ENCODE results near the gene NEB.
"Not testable (repeated sequence)": the region's sequence is repeated elsewhere in the genome, so short reads cannot be mapped to it uniquely, and the experiment has no call there.

Gene NEB

DNA sequence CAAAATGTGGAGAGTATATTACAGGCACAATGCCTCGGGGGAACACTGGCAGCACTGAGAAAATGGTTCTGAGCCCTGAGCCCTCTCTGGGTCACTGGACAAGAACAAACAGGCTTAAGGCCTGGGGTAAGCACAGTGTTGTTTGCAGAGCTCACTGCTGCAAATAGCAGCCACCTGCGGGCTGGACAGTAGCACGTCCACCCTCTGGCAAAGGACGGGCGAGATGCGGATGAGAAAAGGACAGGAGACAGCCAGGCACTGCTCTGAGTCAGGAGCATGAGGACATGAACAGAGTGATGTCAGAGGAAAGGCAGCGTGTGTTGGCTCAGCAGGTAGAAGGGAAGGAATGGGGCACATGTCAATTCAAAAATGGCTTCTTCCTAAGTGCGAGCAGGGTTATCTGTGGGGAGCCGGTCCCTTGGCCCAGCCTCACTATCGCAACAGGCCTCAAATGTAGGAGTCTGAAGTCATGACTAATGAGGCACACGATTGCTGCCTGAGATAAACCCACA lies 25.9 kb upstream of the NEB start:
- no peak for DNase-seq

GRCh38 chr2:151758744-151759143 lies 24.5 kb upstream of the NEB start:
- no peak for DNase-seq

- DNase-seq, result no peak
Measured at GRCh38 chr2:151757861-151758260, 23.6 kb upstream of the NEB start.

DNA sequence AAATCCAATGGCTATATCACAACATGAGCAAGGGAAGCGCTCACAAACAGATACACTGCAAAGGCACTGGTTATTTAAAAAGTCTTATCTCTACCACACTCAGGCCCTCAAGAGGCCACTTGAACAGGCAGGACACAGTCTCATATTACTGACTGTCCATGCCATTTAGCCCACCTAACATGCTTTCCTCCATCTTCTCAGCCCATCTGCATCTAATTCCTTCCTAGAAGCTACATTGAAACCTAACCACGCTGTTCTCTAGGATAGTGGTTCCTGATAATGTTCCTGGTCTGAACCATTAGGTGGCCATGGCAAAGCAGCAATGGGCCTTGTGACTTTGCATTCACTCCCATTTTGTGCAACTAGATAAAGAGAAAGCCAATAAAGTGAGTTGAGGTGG lies 22.5 kb upstream of the NEB start:
- DNase-seq, result no peak

- no peak for DNase-seq
Measured at GRCh38 chr2:151754253-151754897, 20.1 kb upstream of the NEB start.

DNA sequence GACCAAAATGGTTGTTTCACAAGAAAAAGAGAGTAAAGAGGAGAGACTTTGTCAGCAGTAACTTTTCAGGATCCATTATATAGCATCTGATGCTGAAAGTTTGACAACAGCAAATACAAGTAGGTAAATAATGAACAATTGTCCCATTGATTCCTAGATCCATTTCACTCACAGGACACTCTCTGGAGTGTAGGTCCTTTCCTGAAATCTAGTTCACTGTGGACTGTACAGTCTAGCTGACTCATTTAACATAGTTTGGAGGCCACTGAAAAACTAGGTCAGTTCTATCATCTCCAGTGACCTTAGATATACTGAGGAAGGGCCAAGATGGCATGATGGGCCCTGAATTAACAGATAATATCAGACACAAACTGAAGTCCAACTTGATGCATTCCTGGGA lies 19.3 kb upstream of the NEB start:
- no peak for DNase-seq

- not testable (repeated sequence) for DNase-seq
Measured at GRCh38 chr2:151745261-151745660, 11.0 kb upstream of the NEB start.

- DNase-seq, result peak; percentile 51
Measured at GRCh38 chr2:151730262-151730975, 3.9 kb downstream of the NEB start.

GRCh38 chr2:151729837-151730236 lies 4.4 kb downstream of the NEB start:
- no peak for DNase-seq

DNA sequence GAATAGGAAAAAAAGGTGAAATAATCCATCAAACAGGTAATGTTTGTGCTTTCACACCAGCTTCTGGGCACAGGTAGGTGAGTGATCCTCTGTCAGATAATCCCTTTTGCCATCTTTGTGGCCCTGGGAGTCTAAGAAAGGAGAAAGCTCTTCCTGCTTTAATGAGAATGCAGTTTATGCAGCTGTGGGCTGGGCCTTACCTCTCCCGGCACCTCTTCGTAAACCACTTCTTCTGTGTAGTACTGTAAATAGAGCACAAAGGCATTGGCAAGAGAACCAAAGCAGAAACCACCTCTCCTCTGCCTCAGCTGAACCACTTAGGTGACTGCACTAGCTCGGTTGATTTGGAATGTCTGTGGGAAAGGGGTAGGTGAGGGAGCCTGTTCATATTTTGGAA lies 4.9 kb downstream of the NEB start:
- DNase-seq, result no peak

DNA sequence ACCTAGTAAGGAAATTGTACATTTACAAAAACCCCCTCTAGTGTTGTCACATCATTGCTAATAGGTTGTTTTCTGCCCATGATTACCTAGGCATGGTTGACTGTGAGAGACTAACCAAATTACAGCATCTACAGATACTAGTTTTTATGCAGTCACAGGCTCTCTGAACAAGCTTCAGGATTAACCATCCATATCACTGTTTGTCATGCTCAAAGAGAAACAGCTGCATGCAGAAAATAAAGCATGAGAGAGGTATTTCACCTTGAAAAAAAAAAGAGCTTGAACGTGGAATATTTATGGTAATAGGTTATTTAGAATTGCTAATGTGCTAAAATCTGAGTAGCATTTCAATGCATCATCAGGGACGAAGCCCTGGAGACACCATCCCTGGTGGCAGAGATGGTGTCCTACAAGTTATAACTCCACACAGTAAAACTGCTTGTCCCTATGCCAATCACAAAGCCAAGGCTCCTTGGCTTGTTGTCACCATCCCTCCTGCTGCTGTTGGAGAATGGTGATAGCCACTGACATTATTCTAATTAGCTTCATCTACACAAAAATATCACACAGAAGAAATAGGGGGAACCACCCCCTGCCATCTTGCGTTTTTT lies 5.4 kb downstream of the NEB start:
- DNase-seq, result no peak

DNA sequence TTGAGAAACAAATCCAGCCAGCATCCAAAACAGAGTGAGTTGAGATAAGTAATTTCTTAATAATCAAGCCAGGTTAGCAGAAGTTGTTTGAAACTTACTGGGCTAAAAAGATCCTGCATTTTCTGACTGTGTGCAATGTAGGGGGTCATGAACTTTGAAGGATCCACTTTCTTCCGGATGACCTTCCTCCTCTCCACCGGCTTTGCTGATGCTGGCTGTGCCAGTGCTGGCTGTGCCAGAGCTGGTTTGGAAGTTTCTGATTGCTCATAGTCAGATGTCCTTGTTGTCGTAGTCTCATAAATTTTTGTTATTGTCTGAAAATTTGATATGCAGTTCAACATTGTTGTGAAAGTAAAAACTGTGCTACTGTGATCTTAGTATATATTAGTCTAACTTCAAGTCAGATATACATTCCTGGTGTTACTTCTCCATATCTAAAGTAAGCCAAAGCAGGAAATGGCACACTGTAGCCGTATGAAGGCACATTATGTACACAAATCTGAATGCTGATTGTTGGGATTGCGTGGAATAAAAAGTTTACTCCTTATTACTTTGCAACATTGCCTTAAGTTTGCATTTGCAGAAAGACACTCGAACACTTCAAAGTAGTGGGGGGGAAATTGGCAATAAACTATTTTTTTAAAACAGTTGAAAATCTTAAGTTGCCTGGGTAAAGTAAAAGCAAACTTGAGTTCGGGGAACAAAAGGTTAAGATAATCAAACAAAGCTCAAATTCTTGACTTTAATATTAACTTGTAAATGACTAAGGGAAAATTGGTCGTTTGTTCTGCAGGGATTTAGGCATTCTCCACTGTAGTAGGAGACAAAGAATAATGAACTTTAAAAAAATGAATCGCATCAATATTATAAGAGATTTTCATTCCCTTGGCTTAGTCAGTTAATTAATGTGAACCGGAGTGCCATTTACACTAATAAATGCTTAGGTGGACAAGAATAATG lies 6.4 kb downstream of the NEB start:
- DNase-seq, result no peak

GRCh38 chr2:151721161-151721560 lies 13.1 kb downstream of the NEB start:
- DNase-seq, result no peak

- DNase-seq, result no peak
Measured at GRCh38 chr2:151720521-151720920, 13.8 kb downstream of the NEB start.

DNA sequence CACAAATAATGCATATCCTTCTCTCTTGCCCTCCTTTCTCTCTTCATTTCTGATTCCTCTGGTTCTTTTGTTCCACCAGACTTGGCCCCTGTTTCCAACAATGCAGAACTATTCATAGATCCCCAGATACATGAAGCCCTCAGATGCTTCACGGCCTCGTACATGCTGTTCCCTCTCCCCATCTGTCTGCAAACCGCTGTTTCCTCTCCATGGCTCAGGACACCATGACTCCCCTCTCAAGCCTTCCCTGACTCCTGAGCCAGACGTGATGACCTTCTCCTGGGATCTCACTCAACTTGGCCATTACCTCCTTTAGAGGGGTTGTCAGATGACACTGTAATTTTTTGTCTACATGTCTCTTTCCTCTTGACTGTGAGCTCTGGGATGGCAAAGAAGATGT lies 15.5 kb downstream of the NEB start:
- DNase-seq, result no peak

- no peak for DNase-seq
Measured at GRCh38 chr2:151718247-151718646, 16.0 kb downstream of the NEB start.

DNA sequence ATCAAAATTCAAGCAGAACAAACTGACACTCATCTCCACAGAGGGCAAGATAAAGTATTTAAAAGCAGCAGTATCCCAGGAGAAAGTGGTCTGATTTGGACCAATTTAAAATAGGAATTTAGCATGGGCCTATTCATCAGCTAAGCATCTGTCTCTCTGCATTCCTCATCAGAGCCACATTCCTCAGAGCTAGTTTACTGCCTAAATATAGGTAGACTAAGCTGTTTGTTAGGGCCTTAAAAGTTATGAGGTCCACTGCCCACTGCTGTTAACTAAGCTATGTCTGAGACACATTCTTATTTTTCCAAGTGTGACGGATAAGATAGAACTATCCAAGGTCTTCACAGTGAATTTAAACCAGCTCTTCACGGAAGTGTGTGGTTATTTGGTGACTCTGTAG lies 17.6 kb downstream of the NEB start:
- DNase-seq, result peak; percentile 42

DNA sequence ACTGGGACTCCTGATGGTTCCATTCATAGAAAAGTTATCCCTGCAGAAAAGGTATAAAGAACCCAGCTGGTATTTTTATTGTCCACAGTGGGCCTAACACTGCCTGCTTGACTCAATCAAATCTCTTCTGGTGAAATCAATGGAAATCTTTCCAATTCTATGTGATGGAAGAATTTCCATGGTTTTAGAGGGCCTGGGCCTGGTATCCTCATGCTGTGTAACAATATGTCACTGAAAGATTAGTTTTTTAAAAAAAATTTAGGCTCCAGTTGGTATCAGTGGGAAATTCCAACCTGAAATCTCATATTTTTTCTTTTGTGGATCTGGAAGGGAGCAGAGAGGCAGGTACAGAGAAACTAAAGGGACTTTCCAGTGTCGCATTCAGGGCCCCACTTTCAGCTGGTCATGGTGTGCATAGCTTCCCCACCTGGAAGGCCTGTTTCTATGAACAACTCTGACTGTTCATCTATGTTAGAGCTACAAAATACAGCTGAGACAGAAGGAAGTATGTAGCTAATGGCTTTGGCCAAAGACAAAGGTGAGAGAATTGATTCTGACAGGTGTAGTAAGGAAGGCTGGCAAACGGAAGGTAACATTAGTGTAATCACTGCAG lies 20.9 kb downstream of the NEB start:
- no peak for DNase-seq

DNA sequence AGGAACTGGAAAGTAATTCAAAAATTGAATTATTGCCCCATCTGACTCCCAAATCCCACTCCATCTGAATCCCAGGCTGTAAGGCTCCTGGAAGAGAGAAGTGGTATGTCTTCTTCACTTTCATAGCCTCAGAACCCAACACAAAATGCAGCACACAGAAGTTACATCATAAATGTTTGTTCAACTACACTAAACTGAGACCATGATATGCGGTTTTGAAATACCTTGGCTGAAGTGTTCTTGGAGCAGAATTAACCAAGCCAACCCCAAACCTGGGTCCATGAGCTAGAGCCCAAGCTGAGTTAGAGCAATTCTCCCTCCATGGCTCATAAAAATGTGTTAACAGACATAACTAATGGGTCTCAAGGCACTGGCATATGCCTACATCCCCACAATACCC lies 23.3 kb downstream of the NEB start:
- DNase-seq, result no peak

DNA sequence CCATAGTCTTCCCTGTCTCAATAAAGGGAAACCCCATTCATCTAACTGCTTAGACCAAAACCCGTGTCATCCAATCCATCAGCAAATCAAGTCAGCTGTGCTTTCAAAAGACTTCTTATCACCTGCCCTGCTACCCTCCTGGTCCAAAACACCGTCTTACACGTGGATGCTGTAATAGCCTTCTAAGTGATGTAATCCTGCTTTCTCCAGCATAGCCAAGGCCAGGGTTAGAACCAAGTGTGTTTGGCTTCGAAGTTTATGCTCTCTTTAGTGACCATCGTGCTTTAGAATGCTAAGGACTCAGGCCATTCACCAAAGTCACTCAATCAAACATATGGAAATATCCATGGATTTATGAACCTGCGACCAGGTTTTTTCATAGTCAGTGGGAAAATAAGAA lies 25.5 kb downstream of the NEB start:
- no peak for DNase-seq

- DNase-seq, result no peak
Measured at GRCh38 chr2:151707857-151708256, 26.4 kb downstream of the NEB start.

DNA sequence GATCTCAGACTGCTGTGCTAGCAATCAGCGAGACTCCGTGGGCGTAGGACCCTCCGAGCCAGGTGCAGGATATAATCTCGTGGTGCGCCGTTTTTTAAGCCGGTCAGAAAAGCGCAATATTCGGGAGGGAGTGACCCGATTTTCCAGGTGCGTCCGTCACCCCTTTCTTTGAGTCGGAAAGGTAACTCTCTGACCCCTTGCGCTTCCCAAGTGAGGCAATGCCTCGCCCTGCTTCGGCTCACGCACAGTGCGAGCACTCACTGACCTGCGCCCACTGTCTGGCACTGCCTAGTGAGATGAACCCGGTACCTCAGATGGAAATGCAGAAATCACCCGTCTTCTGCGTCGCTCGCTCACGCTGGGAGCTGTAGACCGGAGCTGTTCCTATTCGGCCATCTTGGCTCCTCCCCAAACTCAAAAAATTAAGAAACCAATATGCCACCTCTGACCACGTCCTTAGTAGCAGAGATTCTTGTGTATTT lies 29.8 kb downstream of the NEB start:
- not testable (repeated sequence) for DNase-seq

Measured in fibroblast of skin of right biceps (primary cell).